Peyer's patch (tissue), 4 donors: ENCODE results near the gene FZR1. TPM values are rescaled to one million over a fixed set of nuclear protein-coding genes. Genes with fewer than 3 reads are reported as not detected.
"Not testable (repeated sequence)": the region's sequence is repeated elsewhere in the genome, so short reads cannot be mapped to it uniquely, and the experiment has no call there.

Experiments used
- DNase-seq, 3 donors: peaks; one replicate each; pipeline ENCODE4 v3.0.0-alpha.2; 2017 to 2019
- H3K27ac ChIP-seq, 4 donors: fragments of 200-600 bp; sonication (generic); one replicate each; pipeline ENCODE4 v1.5.1; 2016 to 2019
- H3K27me3 ChIP-seq, 2 donors: fragments of 200-600 bp; sonication (generic); one replicate each; pipeline ENCODE4 v1.5.1; 2019
- H3K36me3 ChIP-seq, 3 donors: fragments of 200-600 bp; sonication (generic); one replicate each; pipeline ENCODE4 v1.5.1; 2016 to 2019
- H3K4me1 ChIP-seq, 4 donors: fragments of 200-600 bp; sonication (generic); one replicate each; pipeline ENCODE4 v1.5.1; 2016 to 2019
- H3K4me3 ChIP-seq, 4 donors: fragments of 200-600 bp; sonication (generic); 1 replicate in 3 of 4; 2 replicates in 1 of 4; pipeline ENCODE4 v1.5.1; 2016 to 2019; ENCODE audit warnings: mild to moderate bottlenecking in 1 of 4
- H3K9me3 ChIP-seq, 4 donors: fragments of 200-600 bp; sonication (generic); one replicate each; pipeline ENCODE4 v1.5.1; 2016 to 2019; ENCODE audit warnings: mild to moderate bottlenecking in 1 of 4
- POLR2A ChIP-seq, 2 donors: fragments of 450-650 bp; IDR thresholded peaks; one replicate each; pipeline ENCODE4 v1.5.1; 2017; ENCODE audit warnings: antibody characterized with exemption in 2 of 2, mild to moderate bottlenecking in 2 of 2, moderate library complexity in 2 of 2
- total RNA-seq, 4 donors: library from RNA; depleted of rRNA; stranded (reverse); fragments of >200 nt; gene quantifications; one replicate each; pipeline ENCODE4 v1.1.0, GENCODE V29; 2016
- TF ChIP-seq, protein P1 (sequence below), 6 experiments: fragments of 450-650 bp in 4 of 6; fragments of 200-600 bp in 2 of 6; sonication (generic) in 1 of 6; IDR thresholded peaks; one replicate each; pipeline ENCODE4 v1.5.1; 2017 to 2019; ENCODE audit warnings: antibody characterized with exemption in 6 of 6, mild to moderate bottlenecking in 3 of 6, moderate library complexity in 1 of 6

FZR1 gene
- total RNA-seq, 4 donors from 2014 or later = 24.8 to 75.1 (median 38.7) TPM

- no peaks in the 10 kb centered on the region for H3K9me3 ChIP-seq
- peak overlapping the region in 2 of 4 donors; percentile 35 to 47 for H3K4me3 ChIP-seq
- H3K27ac ChIP-seq = peak overlapping the region in 3 of 4 donors; percentile 34 to 72 (median 65)
- H3K4me1 ChIP-seq = peaks cover 0 to 29% (median 8%) of the 10 kb centered on the region in 4 donors
- no peaks in the 10 kb centered on the region for H3K27me3 ChIP-seq
- TF ChIP-seq POLR2A (IDR thresholded peaks at IDR 0.05) = no peak
- TF ChIP-seq, protein P1, sequence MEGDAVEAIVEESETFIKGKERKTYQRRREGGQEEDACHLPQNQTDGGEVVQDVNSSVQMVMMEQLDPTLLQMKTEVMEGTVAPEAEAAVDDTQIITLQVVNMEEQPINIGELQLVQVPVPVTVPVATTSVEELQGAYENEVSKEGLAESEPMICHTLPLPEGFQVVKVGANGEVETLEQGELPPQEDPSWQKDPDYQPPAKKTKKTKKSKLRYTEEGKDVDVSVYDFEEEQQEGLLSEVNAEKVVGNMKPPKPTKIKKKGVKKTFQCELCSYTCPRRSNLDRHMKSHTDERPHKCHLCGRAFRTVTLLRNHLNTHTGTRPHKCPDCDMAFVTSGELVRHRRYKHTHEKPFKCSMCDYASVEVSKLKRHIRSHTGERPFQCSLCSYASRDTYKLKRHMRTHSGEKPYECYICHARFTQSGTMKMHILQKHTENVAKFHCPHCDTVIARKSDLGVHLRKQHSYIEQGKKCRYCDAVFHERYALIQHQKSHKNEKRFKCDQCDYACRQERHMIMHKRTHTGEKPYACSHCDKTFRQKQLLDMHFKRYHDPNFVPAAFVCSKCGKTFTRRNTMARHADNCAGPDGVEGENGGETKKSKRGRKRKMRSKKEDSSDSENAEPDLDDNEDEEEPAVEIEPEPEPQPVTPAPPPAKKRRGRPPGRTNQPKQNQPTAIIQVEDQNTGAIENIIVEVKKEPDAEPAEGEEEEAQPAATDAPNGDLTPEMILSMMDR (IDR thresholded peaks at IDR 0.05) = no peak
- DNase-seq = peak in 2 of 3 donors; percentile 57 to 71
- peaks cover 0 to 5% (median 0%) of the 10 kb centered on the region in 3 donors for H3K36me3 ChIP-seq
Measured at GRCh38 chr19:3576696-3577443, 70.8 kb downstream of the FZR1 start.

GRCh38 chr19:3577723-3578344, 71.7 kb downstream of the FZR1 start:
- H3K27me3 ChIP-seq = no peaks in the 10 kb centered on the region
- H3K4me1 ChIP-seq = peaks cover 0 to 25% (median 6%) of the 10 kb centered on the region in 4 donors
- DNase-seq = peak in 2 of 3 donors; percentile 69 to 81
- H3K9me3 ChIP-seq = no peaks in the 10 kb centered on the region
- TF ChIP-seq, protein P1 (IDR thresholded peaks at IDR 0.05) = no peak
- TF ChIP-seq POLR2A (IDR thresholded peaks at IDR 0.05) = no peak
- H3K4me3 ChIP-seq = peak overlapping the region in 1 of 4 donors; percentile 47
- peaks cover 0 to 5% (median 0%) of the 10 kb centered on the region in 3 donors for H3K36me3 ChIP-seq
- H3K27ac ChIP-seq = peak overlapping the region in 2 of 4 donors; percentile 65 to 72

GRCh38 chr19:3578390-3578789, 72.3 kb downstream of the FZR1 start:
- no peaks in the 10 kb centered on the region for H3K27me3 ChIP-seq
- peaks cover 0 to 25% (median 5%) of the 10 kb centered on the region in 4 donors for H3K4me1 ChIP-seq
- no peak for DNase-seq
- H3K4me3 ChIP-seq = no peak overlapping the region
- peaks cover 0 to 5% (median 0%) of the 10 kb centered on the region in 3 donors for H3K36me3 ChIP-seq
- no peak for TF ChIP-seq POLR2A (IDR thresholded peaks at IDR 0.05)
- TF ChIP-seq, protein P1 (IDR thresholded peaks at IDR 0.05) = no peak
- H3K27ac ChIP-seq = peak overlapping the region in 2 of 4 donors; percentile 62 to 72
- H3K9me3 ChIP-seq = no peaks in the 10 kb centered on the region

DNA sequence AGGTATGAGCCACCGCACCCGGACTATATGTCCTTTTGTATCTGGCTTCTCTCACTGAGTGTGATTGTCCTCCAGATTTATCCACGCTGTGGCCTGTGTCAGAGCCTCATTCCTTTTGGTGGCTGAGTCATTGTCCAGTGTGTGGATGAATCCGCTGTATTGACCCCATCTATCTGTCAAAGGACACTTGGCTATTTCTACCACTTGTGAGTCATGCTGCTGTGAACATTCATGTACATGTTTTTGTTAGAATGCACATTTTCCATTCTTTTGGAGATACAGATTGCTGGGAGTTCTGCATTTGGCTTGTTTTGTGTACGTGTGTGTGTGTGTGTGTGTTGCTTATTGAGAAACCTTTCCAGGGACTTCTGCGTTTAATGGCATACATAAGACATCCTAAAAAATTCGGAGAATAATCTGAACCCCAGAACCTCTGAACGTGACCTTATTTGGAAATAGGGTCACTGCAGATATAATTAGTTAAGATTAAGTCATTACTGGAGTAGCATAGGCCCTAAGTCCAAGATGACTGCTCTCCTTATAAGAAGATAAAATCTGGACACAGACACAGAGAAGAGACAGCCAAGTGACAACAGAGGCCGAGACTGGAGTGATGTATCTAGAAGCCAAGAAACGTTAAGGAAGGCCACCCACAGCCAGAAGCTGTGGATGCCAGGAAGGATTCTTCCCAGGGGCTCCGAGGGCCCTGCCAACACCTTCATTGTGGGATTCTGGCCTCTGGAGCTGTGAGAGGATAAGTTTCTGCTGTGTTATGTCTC, 74.2 kb downstream of the FZR1 start:
- H3K4me1 ChIP-seq = peaks cover 0 to 25% (median 2%) of the 10 kb centered on the region in 4 donors
- TF ChIP-seq, protein P1 (IDR thresholded peaks at IDR 0.05) = no peak
- no peaks in the 10 kb centered on the region for H3K27me3 ChIP-seq
- peak overlapping the region in 3 of 4 donors; percentile 25 to 73 (median 62) for H3K27ac ChIP-seq
- peaks cover 0 to 2% (median 0%) of the 10 kb centered on the region in 3 donors for H3K36me3 ChIP-seq
- no peak overlapping the region for H3K4me3 ChIP-seq
- no peak for DNase-seq
- no peaks in the 10 kb centered on the region for H3K9me3 ChIP-seq

- not testable (repeated sequence) for H3K27me3 ChIP-seq, H3K4me3 ChIP-seq, H3K36me3 ChIP-seq, DNase-seq, H3K9me3 ChIP-seq
- Histone ChIP-seq H3K27ac (peak overlapping the region in 1 of 4 donors; percentile 73), H3K4me1 (peaks cover 0 to 13% (median 6%) of the 10 kb centered on the region in 4 donors)
Measured at GRCh38 chr19:3581792-3582191, 75.7 kb downstream of the FZR1 start.

DNA sequence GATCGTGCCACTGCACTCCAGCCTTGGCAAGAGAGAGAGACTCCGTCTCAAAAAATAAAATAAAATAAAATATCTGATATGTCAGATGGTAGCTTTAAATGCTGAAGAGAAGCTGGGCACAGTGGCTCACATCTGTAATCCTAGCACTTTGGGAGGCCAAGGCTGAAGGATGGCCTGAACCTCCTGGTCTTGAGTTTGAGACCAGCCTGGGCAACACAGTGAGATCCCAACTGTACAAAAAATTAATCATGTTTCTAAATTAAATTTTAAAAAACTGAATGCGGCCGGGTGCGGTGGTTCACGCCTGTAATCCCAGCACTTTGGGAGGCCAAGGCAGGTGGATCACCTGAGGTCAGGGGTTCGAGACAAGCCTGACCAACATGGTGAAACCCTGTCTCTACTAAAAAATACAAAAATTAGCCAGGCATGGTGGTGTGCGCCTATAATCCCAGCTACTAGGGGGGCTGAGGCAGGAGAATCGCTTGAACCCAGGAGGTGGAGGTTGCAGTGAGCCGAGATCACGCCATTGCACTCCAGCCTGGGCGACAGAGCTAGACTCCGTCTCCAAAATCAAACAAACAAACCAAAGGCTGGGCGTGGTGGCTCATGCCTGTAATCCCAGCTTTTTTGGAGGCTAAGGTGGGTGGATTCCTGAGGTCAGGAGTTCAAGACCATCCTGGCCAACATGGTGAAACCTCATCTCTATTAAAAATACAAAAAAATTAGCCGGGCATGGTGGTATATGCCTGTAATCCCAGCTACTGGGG, 78.1 kb downstream of the FZR1 start:
- H3K36me3 ChIP-seq, H3K4me3 ChIP-seq, DNase-seq: not testable (repeated sequence)

More for the DNA sequence above, 78.1 kb downstream of the FZR1 start:
- H3K27ac ChIP-seq, H3K27me3 ChIP-seq, H3K9me3 ChIP-seq: not testable (repeated sequence)
- H3K4me1 ChIP-seq = peaks cover 0 to 12% (median 0%) of the 10 kb centered on the region in 4 donors
